GM18498 (cell line): ENCODE results near the gene NRXN3.

Experiments
- ATAC-seq: cut with Tn5 transposase; IDR thresholded peaks from one replicate; pipeline ENCODE4 v1.9.1; 2021; ENCODE audit warnings: mild to moderate bottlenecking, moderate library complexity; ENCODE audit not compliant: unreplicated experiment

Gene NRXN3

DNA sequence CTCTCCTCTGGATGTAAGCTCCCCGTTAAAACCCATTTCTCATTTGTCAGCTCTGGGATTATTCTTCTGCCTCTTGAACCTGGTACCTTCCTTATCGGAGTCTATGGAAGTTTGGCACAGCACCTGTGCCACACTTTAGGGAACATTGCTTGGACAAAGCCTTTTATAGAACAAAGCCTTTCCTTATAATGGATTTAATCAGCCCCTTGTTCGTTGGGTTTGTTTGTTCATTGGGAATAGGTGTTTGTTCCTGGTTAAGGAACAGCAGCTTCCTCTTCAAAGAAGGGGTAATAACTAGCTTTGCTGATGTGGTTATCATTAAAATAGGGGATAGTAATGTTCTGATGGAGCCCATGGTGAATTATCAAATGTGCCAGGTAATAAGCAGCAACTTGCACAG lies 70.4 kb downstream of the NRXN3 start:
- no peak for ATAC-seq

DNA sequence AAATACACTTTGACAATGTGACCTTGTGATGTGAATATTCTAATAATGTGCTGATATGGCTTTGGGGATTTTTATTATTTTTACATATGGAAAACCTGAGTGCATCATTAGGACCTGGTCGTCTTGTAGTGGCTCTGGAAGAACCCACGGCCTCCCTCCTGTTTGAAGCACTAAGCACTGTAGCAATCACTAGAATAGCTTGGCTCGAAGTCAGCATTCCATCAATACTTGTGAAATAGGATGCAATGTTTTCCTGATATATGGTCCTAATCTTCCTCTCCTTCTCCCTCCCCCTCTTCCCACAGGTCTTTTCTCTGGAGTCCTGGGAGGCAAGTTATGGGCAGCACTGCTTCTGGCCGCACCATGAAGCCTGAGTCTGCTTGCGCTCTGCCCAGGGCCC lies 71.9 kb downstream of the NRXN3 start:
- ATAC-seq, result no peak

DNA sequence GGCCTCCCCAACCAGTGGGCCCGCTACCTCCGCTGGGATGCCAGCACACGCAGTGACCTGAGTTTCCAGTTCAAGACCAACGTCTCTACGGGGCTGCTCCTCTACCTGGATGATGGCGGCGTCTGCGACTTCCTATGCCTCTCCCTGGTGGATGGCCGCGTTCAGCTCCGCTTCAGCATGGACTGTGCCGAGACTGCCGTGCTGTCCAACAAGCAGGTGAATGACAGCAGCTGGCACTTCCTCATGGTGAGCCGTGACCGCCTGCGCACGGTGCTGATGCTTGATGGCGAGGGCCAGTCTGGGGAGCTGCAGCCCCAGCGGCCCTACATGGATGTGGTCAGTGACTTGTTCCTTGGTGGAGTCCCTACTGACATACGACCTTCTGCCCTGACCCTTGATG lies 73.0 kb downstream of the NRXN3 start:
- no peak for ATAC-seq

DNA sequence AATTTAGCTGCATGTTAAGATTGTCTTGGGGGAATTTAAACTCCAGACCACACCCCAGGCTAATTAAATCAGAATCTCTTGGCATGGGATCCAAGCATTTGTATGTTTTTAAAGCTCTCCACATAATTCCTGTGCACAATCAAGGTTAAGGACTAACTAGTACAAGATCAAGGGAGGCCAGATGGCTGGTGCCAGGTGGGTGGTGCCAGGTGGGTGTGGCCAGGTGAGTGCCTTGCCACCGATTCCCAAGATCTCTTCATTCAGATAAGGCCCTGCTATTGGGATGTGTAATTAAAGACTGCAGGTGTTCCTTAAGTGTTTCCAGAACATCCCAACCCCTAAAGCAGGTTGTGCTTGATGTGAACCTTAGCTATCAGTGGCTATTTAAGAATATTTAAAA lies 75.1 kb downstream of the NRXN3 start:
- no peak for ATAC-seq

DNA sequence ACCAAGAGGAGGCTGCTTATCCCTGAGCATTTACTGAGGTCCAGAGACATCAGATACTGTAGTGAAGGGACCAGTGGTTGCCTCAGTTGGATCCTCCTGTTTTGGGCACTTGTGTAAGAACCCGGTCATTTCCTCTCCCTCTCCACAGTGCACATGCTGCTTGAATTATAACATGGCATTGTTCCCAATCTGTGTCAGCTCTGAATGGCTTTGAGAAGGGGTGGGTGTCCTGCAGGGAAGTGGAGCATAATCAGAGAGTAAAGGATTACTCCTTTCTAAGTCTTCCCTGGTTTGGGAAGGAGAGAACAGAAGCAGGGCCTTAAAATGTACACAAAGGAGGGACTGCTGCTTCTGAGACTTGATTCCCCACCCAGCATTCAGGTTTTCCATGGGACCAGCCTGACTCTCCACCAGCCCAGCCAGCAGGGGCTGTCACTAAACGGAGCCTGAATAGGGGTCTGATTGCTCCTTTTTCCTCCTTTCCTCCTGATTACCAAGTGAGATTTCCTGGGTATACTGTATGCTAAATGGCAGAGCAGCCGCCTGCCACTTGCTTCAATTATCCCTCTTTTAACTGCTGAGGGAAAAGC lies 78.4 kb downstream of the NRXN3 start:
- no peak for ATAC-seq

DNA sequence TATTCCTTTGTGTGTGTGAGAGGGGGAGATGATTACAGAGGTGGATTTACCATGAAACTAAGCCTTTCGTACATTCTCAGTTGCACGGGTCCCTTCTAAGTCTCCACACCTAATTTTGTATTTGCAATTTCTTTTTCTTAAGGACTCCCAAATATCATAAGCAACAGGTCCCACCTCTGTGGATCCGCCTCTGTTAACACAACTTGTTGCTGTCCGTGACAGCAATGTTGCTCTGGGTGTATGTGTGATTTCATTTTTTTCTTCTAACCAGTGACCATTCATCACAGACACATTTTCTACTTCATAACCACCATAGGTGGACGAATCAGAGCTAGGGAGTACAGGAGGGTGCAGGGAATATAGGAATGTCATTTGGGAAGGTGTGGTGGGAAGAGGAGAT lies 81.1 kb downstream of the NRXN3 start:
- ATAC-seq, result no peak

DNA sequence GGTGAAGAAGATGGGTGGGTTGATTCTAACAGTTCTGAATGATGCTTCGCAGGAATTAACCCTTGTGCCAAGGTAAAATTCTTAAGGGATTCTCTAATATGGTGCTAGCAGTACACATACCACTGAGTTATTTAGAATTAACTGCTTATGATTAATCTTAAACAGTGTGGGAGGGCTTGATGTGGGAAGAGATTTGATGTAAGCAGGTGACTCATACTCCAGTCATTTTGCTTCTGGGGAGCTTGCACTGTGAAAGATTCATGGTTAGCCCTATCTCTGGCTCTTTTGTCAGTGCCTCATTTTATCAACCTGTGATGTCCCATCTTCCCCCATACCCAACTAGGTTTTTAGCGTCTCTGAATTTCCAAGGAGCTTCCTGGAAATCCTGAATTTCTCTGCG lies 83.8 kb downstream of the NRXN3 start:
- no peak for ATAC-seq

DNA sequence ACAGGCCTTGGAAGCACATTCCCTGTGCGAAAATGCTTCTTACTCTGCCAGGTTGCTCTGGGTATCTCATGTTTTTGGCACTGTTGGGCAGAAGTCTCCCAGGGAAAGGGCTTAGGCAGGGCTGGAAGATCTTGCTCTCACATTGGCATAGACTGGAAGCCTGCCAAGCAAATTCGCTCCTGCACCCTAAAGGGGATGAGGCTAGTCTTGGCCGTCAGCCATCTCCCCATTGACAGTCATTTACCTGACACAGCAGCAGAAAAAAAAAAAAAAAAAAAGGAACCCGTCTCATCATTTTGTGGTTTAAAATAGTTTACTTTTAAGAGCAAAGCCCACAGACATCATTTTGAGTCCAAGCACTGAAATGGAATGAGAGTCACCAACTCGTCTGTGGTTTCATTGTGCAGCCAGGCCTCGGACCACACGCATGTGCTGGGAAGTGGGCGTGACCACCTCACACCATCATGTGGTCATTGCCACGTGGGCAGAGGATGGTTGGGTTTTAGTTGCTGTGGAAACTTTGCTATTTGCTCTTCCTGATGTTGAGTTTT lies 84.8 kb downstream of the NRXN3 start:
- no peak for ATAC-seq

DNA sequence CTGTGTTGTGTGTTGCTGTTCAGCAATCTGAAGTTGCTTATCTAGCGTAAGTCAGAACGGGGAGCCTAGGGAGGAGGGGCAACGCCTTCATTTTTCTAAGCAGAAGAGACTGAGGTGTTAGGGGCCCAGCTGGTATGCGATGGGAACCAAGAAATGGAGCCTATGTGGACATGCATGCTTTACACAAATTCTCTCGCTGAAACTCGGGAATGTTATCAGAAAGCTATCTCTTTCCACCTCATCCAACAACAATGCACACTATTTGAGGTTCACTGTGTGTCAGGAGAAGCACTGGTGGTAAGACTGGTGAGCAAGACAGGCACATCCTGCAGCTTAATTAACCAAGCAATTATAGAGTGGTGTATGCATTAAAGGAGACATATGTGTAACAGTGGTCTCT lies 89.7 kb downstream of the NRXN3 start:
- no peak for ATAC-seq

DNA sequence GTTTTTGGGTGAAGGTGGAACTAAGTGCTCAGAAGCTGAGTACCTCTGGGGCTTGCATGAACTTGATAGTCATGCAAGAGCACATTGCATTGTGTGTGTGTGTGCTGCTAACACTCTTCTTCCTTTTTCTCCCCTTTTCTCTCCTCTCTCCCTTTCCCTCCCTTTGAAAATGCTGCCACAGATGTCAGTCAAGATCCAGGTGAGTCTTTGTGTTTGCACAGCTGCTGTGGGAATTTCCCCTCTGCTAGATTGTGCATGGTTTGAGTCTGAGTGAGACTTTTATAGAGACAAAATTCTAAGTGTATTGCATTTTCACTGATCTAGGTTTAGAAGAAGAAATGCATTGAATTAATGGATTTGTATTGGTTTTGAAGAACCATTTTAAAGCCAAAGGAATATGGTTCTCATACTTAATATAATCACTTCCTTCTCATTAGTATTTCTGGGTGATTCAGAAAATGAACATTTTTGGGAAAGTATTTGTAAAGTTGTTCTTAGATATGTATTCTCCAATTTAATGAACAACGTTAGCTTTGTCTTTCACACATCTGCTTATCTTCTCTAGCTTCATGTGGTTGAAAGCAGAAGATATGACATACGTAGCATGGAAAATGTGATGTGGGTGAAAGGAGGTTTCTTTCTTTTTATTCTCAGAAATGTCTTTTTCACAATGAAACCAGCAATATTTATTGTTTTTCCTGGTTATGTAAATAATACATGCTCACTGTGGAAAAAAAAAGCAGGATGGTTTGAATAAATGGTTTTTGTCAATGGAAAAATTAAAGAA lies 108.5 kb downstream of the NRXN3 start:
- no peak for ATAC-seq

DNA sequence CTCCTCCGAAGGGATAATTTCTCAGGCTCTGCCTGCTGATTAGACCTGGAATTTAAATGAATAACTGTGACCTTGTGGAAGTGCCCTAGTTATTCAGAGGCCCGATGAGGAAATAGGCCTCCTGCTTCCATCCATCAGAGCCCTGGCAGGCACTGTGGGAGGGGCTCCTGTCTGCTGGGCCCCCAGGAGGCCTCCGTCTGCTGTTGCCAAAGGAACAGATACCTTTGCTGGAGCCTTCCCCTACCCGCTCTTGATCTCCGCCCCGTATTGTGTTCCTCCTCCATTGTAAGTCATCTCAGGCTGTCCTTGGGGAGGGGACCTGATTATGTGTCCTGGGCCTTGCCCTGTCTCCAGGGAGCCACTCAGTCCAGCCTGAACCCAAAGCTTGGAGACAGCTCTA lies 112.3 kb downstream of the NRXN3 start:
- ATAC-seq, result no peak

DNA sequence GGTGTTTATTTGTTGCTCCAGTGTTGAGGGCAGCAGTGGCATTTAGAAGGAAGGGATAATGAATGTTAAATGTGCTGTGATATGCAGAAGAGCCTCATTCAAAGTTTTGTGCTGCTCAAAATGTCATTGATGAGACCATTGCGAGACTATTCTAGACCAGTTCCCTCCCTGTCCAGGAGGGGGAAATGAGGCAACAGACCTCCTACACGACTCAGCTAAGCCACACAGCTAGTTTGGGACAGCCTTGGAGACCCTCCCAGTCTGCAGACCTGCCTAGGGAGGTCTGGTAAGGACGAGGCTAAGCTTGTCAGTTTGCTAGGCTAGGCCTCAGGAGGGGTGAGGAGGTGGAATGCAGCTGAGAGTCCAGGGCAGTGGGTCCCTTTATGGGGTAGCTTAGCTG lies 116.0 kb downstream of the NRXN3 start:
- no peak for ATAC-seq

DNA sequence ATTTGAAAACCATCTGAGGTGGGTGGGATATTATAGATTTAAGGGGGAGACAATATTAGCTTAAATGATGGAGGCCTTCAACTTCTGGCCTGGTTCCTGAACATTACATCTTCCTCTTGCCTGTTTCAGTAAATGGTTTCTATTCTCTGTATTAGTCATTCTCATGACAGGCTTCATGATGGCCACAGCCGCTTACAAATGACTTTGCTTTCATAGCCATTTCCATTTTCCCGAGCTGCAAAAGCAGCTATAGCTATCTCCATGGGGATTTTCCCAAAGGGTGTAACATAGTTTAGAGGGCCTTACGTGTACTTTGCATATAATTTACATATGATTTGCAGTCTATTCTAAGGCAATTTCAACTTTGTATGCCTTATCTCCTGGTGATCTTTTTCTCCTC lies 121.8 kb downstream of the NRXN3 start:
- peak; percentile 78 for ATAC-seq

DNA sequence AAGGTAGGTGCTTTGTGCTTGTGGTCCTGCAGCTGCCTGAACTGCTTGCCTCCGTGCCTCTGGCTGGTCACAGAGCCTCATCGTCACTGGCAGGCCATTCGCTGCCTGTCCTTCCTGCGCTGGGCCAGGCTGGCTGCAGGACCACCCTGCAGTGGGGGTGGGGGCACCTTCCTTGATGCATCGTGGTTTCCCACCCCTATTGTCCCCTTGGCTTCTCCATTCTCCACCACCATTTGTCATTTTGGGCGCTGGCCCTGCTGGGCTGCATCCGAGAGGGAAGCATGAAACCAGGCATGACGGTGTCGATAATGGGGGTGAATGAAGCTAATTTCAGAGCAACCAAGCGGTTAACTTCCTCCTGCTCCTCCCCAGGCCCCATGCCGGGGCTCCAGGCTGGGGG lies 127.7 kb downstream of the NRXN3 start:
- ATAC-seq, result no peak

DNA sequence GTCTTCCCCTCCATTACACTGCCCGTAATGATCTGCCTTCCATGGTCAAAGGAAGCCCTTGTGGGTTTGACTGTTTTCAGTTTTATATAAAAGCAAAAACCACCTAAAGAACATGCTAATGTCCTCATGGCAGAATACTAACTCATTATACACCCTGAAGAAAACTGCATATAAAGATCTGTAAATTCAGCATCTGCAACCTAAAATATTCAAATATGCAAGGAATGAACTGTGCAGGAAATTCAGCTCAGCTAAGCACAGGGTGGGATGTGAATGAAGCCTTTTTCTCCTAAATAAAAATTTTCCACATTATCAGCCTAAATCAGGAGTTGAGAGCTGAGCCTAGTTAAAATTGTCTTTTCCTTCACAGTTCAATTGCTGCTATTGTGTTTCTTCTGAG lies 128.1 kb downstream of the NRXN3 start:
- ATAC-seq, result no peak

DNA sequence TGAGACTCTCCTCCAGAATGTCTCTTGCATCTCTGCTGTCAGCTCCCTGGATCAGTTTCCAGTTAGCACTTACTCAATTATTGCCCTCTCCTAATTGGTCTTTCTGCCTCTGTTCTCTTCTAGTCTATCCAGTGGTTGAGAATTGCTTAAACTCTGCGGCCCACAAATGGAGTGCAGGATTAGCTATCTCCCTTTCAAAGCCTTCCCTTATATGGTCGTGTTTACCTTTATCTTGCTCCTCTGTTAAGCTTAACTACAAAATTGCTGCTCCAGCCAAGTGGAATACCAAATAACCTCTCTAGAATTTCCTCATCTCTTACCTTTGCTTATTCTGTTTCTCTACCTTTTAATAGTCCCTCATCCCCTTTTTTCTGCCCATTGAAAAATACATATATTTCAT lies 132.7 kb downstream of the NRXN3 start:
- no peak for ATAC-seq

DNA sequence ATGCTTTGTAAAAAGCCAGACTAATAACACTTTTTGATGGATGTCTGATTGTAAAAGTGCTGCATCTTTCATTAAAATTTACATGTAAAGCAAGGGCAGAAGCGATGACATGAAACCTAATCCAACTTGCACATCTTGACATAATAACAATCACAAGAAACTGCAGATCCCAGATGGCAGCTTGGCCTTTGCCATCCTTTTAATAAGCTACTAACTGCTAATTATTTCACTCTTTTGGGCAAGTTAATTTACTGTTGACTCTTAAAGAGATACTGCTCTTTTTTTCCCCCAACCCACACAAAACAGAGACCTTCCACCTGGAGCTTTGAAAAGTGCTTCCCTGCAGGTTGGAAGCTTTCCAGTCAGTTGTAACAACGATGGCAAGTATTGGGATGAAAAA lies 137.5 kb downstream of the NRXN3 start:
- no peak for ATAC-seq

DNA sequence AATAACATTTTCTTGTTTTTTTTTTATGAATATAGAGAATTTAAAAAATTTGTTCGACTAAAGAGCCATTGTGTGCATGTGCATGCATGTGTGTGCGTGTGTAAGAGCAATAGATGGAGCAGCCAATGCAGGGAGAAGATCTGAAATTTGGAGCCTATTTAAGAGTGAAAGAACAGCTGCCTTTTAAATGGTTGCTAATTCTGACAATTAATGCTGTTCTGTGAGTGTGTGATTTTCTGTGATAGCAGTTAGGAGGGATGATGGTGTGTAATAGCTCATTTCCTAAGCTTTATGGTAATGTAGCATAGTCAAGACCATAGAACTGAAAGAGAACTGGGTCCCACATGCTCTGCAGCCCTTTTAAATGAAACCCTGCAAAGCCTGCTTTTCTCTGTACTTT lies 137.9 kb downstream of the NRXN3 start:
- no peak for ATAC-seq

DNA sequence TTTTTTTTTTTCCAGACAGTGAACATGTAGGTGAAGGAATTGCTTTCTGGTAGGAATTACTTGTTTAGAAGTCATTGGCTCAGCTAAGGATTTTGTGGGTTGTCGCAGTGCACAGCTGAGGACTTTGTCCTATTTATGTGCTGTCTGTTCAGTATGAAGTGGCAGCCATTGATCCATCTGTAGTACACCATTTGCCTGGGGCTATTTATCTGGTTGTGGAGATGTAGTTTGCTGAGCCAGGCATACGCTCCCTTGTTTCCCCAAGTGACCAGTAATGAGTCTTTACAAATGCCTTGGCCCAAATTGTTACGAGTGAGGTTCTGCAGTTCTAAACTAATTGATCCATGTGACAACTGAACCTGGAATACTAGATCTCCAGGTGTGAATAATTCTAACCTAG lies 140.1 kb downstream of the NRXN3 start:
- ATAC-seq, result no peak

DNA sequence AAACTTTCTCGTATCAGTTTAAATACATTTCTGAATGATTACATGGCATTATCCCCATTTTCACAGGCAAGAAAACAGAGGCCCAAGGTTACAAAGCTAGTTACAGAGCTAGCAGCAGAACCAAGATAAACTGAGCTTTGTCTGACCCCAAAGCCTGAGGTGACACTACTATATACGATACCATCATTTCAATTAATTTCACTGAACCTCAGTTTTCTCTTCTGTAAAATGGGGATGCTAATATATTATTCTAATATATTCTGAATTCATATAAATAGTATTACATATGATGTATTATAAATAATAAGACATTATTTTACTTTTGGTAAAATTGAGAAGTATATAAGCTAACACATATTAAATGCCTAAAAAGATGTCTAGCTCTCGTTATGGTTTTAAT lies 143.3 kb downstream of the NRXN3 start:
- no peak for ATAC-seq

DNA sequence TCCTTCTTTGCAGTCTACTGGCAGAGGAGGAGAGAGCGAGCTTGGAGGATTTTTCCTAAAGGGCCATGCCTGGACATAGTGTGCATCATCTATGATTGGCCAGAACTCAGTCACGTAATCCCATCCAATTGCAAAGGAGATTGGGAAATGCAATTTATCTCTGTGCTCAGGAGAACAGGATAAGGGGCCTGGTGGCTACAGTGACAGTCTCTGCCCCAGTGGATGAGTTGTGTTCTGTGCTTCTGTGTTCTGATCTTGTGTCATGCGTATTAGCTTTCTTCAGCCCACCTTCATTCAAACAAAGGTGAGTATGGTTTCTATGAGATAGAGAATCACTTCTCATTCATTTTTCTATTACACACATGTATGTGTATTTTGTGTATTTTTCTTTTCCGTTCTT lies 144.3 kb downstream of the NRXN3 start:
- ATAC-seq, result no peak

DNA sequence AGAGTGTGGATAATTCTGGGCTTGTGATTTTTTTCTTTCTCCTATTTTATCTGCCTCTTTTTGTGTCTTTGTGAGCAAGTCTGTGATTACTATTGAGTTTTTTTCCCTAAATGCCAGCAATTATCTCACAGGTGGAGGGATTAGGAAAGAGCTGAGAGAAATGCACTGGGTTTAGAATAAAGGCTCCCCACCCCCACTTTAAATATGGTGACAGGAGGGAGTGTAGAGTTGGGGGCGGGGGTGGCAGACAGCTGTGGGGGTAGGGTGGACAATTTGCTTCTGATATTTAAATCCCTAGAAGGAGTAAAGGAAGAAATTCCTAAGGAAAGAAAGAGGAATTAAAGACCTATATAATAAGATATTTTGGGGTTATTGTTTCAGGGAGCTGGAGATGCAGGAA lies 145.9 kb downstream of the NRXN3 start:
- no peak for ATAC-seq

DNA sequence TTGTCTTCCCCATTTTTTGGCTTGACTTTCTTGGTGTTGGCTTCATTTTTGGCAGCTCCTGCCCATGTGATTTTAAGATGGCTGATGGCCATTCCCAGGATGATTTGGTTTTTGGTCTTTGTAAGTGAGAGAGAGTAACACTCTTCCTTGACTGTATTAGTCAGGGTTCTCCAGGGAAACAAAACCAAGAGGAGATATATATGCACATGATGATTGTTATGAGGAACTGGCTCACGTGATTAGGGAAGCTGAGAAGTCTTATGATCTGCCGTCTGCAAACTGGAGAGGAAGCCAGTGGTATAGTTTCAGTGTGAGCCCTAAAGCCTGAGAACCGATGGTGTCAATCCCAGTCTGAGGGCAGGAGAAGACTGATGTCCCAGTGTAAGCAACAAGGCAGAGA lies 146.6 kb downstream of the NRXN3 start:
- ATAC-seq, result no peak
